CD4-positive, alpha-beta T cell treated with Interleukin-4 for 4 hours (primary cell): ENCODE measurements around the gene TEX22.

Source experiments
- DNase-seq: peaks from one replicate; pipeline ENCODE4 v3.0.0-alpha.2; 2020

Gene TEX22

DNA sequence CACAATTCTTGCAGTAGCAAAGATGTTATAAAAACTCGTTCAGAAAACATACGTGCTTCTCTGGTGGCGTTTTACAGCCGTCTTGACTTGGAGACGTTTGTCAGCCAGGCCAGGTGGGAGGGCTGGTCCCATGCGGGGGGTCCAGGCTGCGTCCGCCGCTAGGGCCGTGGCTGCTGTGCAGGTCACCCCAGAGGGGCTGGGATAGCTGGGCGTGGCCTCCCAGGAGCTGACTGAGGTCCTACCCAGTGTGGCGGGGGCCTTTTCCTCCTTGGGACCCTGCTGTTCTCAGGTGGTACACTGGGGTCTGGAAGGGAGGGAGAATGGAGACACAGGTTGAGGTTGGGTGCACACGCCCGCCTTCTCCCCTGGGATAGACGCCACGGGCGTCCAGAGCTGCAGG is 46.5 kb downstream of the TEX22 start:
- no peak for DNase-seq

DNA sequence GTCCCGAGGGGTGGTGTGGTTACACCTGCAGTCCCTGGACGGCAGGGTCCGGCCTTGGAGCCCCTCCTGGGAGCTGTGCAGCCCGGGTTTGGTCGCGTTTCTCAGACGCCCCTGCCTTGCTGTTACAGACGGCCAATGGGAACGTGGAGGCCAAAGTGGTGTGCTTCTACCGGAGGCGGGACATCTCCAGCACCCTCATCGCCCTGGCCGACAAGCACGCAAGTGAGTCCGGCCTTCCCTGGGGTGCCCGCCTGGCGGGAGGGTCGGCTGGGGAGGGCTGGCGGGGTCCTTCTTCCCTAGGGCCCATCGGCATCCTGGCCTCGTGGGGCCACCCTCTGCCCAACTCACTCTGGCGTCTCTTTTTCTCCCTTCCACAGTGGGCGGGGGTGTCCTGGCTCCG is 47.0 kb downstream of the TEX22 start:
- DNase-seq: no peak

- DNase-seq: no peak
Measured at GRCh38 chr14:105445901-105446845, 47.8 kb downstream of the TEX22 start.

DNA sequence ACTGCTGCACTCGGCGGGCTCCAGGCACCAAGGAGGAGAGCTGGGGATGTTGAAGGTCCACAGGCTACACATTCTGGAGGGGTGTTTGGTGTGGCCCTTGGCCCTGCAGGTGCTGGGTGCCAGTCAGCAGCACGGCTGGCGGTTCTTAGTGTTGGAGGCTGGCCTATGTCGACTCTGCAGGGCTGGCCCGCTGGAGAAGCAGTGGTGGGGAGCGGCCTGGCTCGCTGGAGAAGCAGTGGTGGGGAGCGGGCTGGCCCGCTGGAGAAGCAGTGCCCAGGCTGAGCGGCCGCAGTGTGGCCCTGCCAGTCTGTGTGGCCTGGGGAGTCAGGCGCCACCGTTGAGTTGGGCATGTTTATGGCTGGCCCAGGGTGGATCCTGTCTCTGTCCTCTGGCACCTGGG is 48.6 kb downstream of the TEX22 start:
- no peak for DNase-seq

- no peak for DNase-seq
Measured at GRCh38 chr14:105447651-105448640, 49.6 kb downstream of the TEX22 start.

- DNase-seq: peak; percentile 69
Measured at GRCh38 chr14:105448706-105449111, 50.4 kb downstream of the TEX22 start.

GRCh38 chr14:105449276-105450122 is 51.2 kb downstream of the TEX22 start:
- DNase-seq: no peak

GRCh38 chr14:105450123-105450505 is 51.8 kb downstream of the TEX22 start:
- DNase-seq: no peak

DNA sequence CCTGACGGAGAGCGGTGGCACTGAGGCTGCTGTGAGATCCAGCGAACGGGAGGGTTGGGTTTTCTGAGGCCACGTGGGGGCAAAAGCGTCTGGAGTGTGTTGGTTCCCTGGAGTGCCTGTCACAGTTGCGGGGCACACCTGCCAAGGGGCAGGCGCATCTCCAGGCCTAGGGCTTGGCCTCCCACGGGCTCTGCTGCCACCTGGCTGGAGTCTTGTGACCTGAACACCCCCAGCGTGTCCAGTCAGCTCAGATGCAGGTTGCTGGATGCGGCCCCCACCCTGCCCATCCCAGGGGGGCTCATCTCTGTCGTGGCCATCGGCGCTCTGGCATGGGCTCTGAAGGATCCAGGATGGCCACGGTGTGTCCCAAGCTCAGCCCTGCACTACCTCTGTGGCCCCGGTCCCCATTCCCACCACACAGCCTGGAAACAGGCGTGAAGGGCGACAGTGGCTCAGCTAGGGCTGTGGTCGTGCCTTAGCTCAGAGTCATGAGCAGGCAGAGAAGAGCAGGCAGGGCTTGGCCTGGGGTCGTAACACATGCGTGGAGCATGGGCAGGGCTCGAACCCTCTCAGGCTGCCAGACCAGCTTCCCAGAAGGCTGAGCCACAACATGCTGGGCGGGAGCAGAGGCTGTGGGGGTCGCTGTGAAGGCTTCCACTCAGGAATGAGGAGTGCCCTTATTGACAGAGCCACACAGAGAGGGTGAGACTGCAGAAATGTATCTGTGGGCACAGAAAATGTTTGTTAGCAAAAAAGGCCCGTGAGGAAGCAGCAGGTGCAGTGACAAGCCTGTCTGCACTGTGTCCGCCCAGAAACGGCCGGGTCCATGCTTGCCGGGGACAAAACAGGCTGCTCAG is 52.8 kb downstream of the TEX22 start:
- DNase-seq: no peak

DNA sequence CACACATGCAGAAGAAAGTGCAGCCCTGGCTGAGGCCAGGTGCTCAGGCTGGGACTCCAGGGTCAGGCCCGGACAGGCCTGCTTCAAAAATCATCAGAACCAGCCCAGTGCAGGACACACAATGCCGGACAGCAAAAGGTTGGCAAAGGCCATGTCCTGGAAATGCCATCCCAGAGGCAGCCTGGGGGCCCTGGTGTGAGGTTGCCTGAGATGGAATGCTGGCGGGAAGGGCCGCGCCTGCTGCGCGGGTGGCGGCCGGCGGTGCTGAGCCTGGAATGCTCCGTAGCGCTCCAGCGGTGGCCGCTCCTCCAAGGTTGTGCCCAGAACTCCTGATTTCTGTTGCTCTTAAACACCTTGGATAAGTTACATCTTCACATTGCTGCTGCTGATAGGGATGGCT is 54.6 kb downstream of the TEX22 start:
- no peak for DNase-seq

GRCh38 chr14:105453847-105454246 is 55.5 kb downstream of the TEX22 start:
- no peak for DNase-seq

GRCh38 chr14:105455086-105455640 is 56.8 kb downstream of the TEX22 start:
- DNase-seq: no peak

- no peak for DNase-seq
Measured at GRCh38 chr14:105455766-105456660, 57.7 kb downstream of the TEX22 start.

DNA sequence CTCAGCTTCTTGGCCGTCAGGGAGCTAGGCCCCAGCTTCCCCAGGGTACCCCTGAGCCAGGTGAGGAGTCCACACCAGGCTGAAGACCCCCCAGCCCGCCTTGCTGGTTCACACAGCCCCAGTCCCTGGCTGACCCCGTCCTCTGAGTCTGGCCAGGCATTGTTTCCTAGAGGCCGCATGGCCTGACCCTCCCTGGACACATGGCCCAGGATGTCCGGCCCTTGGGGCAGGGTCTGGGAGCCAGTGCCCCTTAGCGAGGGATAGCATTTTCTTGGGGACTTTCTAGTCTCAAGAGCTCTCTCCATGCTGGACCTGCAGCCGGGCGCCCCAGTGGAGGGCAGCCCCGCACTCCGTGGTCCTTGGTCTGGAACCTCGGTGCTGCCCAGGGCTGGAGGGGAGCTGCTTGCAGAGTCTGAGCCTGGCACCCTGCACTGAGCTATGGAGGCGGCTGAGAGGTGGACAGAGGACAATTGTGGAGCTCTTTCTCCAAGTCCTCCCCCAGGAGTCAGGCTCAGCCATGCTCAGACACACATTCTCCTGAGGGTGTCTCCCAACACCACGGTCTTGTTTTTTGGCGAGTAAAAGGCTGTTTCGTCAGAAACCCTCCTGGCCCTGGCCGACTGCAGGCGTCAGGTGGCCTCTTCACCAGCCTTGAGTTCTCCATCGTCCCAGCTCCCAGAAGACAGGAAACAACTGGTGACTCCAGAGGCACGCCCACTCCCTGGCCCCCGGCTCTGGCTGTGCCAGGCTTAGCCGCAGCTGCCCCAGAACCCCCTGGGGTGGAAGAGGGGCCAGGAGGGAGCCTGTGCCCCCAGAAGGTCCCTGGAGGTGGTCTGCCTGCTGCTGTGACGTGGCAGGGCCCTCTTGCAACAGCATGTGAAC is 58.6 kb downstream of the TEX22 start:
- no peak for DNase-seq

DNA sequence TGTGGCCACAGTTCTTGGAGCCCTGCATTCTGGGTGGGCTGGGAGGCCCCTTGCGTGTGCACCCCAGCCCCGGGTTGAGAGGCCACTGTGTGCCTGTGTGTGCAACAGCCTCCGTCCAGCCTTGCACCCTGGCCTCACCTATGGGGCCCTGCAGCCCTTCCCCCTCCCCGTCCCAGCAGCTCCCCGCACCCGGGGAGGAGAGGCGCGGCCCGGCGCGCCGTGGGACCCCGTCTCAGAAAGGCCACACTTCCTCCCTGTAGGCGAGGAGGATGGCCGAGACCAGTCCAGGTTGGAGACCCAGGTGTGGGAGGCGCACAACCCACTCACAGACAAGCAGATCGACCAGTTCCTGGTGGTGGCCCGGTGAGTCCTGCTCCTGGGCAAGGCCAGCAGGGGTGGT is 59.7 kb downstream of the TEX22 start:
- no peak for DNase-seq

GRCh38 chr14:105458571-105458970 is 60.2 kb downstream of the TEX22 start:
- DNase-seq: no peak

DNA sequence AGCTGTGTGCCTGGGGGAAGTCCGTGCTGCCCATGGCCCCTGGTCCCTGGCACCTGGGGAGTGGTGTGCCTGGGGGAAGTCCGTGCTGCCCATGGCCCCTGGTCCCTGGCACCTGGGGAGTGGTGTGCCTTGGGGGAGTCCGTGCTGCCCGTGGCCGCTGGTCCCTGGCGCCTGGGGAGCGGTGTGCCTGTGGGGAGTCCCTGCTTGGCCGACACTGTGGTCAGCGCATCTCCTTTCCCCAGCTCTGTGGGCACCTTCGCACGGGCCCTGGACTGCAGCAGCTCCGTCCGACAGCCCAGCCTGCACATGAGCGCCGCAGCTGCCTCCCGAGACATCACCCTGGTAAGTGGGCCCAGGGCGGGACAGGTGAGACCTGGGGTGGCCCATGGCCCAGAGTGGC is 61.8 kb downstream of the TEX22 start:
- no peak for DNase-seq

- DNase-seq: no peak
Measured at GRCh38 chr14:105460616-105461015, 62.3 kb downstream of the TEX22 start.

DNA sequence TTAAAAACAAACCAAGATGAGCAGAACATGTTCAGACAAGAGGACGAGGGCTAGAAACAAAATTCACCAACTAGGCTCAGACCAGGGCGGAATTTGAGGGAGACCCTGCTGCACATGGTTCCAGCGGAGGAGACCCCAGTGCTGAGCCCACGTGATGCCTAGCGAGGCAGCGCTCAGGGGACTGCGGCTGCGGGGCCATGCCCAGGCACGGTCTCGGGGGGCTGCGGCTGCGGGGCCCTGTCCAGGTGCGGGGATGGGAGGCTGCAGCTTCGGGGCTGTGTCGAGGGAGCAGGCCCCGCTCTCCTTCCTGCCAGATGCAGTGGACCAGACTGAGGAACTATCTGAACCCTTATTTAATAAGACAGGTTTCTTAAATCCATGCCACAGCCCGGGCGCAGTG is 63.6 kb downstream of the TEX22 start:
- DNase-seq: no peak
